Dermis blood vessel endothelial cell (primary cell): ENCODE data around the gene DGKI. TPM values are rescaled to one million over a fixed set of nuclear protein-coding genes. Genes with fewer than 3 reads are reported as not detected.

Experiments used
- DNase-seq: peaks from one replicate; pipeline ENCODE4 v3.0.0; 2010
- total RNA-seq: library from RNA; depleted of rRNA; stranded (reverse); fragments of >200 nt; gene quantifications from 2 replicates; pipeline ENCODE4 v1.2.3, GENCODE V29; 2014

DGKI gene
- total RNA-seq, 1 donor from 2014 or later: 3.9 TPM

- peak; percentile 60 for DNase-seq
Observed at GRCh38 chr7:137591421-137591837, 255.3 kb downstream of the DGKI start.

DNA sequence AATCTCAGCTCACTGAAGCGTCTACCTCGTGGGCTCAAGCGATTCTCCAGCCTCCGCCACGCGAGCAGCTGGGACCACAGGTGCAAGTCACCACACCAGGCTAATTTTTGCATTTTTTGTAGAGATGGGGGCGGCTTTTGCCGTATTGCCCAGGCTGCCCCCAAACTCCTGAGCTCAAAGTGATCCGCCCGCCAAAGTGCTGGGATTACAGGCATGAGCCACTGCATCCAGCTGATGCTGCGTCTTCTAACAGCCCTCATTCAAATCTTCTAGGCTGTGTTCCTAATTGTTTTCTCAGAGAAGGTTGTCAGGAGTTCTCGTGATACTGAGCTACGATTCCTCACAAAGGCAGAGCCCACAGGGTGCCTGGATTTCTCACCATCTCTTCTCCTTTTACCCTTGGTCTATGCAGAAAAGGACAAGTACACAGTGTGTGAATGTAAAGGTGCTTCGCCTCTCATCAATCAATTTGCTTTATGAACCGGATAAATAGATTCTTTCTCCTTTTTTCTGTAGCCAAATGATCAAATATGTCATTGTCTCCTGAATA is 255.9 kb downstream of the DGKI start:
- no peak for DNase-seq

GRCh38 chr7:137590071-137590755 is 256.6 kb downstream of the DGKI start:
- no peak for DNase-seq

DNA sequence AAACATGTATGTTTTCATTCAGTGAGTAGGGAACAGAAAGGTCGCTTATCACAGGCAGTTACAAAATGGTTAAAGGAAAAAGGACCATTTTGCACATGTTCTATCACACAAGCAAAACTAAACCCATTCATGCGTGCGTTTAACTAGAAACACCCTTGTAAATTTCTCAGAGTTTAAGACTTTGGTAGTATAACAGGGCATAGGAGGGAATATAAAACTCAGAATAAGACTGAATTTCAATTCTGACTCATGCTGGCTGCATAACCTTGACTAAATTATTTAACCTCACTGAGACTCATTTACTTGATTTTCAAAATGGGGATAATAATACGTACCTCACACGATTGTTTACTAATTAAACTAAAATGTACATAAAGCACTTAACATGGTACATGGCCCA is 259.4 kb downstream of the DGKI start:
- DNase-seq: no peak

DNA sequence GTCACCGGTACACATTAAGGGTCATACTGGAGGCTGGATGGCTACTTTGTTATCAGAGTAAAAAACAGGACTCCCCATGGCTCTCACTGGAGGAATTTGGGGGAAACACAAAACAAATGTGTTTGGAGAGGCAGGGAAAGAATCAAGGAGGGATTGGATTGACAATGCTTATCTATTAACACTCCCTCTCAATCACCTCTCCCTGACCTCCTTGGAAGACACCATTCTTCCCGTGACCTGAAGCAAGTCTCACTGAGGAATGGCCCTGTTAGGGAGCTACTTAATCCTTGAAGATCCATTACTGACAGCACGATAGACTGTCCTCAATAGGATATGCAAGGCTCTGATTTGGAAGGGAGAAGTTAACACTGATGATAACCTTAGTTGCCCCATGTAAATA is 261.2 kb downstream of the DGKI start:
- no peak for DNase-seq

DNA sequence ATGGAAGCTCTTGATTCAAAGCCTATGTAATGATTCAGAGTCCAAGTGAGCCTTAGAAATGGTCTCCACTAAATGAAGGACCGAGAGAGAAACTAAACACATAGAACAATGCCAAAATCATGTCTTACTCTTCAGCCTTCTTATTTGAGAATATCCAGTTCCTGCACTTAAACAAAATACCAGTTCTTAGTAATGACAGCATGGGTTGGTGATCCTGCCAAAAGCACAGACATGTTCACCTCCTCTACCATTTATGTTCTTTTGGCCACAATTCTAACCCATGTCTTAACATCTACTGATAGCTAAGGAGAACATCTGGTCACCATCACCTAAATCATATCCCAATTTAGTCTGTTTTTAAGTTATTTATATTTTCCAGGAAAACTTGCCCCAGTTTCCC is 263.6 kb downstream of the DGKI start:
- DNase-seq: no peak

DNA sequence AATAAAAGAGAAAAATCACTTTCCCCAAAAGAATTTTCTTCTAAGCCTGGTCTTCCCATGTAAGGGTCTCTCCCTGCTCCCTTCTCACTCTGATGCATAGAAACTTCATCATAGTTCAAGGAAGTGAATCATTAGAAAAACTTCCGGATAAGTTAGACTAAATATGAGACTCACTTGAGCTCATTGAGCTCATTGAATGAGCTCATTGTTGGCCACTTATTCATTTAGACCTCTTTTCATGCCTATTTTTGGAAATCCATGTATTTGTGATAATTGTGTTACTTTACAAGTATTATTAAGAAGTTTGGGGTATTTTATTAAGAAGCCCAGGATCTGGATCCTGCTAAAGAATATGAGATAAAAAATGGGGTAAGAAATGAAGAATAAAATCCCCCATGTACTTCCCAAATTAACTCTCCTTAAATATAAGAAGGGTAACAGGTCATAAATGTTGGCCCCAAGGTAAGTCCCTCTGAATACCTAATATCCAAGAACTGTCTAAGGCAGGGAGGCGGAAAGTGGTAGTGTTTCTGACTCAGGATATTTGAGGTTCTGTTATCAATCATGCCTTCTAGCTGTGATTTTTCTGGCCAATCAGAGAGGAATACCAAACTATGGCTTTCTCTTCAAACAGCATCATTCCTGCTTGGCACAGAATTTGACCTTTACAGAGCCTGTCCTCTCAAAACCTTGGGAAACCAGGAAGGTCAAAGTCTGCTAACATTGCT is 266.7 kb downstream of the DGKI start:
- DNase-seq: peak; percentile 92

- DNase-seq: peak; percentile 20
Observed at GRCh38 chr7:137578541-137578940, 268.2 kb downstream of the DGKI start.

DNA sequence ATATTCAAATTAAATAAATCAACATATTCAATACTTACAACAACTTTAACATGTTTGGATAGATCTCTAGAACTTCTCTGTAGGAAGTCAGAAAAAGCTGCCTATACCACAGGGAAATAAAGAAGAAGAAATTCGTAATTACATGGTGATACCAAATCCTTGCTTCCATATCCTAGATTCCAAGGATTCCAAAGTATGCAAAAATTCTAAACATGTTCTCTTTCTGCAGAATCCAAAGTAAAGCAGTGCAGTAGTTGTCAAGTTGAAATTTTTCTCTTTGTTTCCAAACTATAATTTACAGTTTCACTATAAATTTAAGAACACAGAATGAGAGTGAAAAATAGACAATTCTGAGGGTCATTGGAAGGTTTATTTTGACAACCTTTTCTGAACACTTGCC is 269.6 kb downstream of the DGKI start:
- DNase-seq: no peak

DNA sequence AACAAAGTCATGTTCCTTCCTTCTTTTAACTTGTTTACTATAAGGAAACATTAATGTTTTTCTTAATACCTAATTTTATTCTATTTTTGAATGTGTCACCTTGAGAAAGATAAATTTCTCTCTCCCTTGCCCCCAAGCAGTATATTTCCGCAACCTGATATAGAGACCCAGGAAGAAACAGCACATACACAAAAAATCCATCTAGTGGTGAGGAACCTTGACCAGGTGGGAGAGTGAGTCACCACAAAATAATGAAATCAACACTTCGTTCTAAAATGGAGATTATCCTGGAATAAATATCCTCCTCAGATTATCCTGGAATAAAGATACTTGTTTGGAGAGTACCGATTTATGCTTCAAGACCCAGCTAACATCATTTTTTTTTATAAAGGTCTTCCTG is 270.3 kb downstream of the DGKI start:
- no peak for DNase-seq

DNA sequence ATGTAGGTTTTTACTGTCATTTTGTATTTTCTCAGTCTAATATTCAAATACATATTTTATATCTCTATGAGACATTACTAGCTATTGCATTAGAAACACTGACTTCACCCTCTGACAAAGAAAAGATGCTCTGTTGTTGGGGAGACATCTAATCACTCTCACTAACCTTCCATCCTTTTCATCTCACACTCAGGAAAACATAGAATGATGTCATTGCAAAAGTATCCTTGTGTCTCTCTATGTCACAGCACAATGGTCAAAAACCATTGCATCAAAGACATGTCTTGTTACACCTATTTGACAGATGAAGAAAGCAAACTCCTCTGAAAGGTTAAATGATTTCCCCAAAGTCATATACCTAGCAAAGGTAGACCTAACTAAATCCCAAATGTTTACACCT is 272.0 kb downstream of the DGKI start:
- DNase-seq: no peak

DNA sequence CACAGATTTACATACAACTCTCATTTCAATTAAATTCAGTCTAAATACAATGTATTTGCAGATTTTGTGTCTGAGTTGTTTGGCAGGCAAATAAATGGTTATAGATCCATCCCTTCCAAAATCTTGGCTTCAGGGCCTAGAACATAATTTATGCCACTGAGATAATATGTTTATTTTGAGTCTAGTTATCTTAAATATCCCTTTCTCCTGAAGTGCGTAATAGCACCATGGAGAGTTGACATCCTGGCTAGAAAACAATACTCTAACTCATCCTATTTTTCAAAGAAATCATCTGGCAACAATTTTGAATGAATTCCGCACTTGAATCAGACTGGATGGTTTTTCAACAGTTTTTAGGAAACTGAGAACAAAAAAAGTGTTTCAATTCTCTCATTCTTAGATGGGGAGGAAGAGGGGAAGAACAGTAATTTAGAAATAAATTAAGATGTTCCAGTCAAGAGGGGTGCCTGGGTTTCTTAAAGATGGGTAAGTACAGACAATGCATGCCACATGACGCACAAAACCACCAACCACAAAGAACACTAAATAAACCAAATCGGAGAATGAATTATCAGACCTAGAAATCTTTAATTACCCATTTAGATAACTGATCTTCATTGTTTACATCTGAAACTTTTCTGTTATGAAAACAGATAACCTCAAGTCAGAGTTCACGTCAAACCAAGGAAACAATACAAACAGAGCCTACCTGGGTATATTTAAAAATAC is 274.6 kb downstream of the DGKI start:
- DNase-seq: no peak

- no peak for DNase-seq
Observed at GRCh38 chr7:137564677-137565076, 282.1 kb downstream of the DGKI start.

DNA sequence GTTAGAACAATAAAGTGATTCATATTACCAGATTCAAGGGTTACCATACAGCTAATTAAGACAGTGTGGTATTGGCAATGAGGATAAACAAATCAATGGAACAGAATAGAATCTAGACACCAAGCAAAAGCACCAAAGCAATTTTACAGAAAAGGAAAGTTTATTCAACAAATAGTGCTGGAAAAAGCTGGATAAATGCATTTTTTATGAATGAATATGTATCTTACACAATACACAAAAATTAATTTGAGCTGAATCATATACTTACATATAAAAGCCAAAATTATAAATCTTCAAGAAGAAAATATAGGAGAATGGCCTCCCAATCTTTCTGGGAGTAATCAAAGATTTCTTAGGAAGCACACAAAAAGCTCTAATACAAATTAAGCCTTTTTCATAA is 282.8 kb downstream of the DGKI start:
- DNase-seq: no peak

DNA sequence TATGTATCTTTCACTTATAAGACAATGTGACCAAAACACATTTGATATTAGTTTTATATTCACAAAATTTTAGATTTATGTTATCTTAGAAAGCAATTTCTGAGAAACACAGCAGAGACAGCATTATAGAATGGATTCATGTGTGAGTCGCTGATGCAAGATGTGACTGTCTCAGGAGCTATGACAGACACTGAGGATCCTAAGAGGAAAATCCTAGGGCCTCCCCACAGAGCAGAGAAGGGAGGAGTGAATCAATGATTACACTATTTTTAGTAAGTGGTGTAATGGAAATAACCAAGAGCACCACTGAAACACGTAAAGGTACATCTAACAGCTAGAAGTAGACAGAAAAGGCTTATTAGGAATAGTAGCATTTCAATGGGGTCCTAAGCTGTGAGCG is 299.3 kb downstream of the DGKI start:
- DNase-seq: no peak

GRCh38 chr7:137546671-137547070 is 300.1 kb downstream of the DGKI start:
- no peak for DNase-seq

GRCh38 chr7:137546009-137546408 is 300.8 kb downstream of the DGKI start:
- DNase-seq: no peak

DNA sequence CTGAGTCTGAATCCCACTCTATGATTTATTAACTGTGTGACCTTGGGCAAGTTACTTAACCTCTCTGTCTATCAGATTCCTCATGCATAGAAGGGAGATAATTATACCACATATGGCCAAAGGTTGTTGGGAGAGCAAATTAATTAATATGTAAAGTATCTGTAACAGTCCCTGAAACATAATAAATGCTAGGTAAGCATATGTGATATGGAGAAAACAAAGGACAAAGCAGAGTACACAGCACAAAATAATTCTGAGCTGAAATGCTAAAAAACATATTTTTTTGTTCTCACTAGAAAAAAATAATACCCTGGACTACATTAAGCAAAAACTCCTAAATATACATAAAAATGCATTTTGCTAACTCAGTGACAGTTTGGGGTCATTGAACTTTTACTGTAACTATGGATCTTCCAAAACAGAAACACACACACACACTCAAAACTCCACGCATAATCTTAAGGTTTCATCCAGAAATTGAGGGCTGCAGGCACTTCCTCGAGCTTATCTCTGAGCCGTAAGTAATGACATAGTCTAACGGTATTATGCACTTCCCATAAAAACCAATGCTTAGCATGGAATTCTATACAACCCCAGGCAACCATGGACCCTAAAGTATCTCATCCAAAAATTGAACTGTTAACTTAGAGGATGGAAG is 301.6 kb downstream of the DGKI start:
- no peak for DNase-seq

- no peak for DNase-seq
Observed at GRCh38 chr7:137544453-137545058, 302.2 kb downstream of the DGKI start.

DNA sequence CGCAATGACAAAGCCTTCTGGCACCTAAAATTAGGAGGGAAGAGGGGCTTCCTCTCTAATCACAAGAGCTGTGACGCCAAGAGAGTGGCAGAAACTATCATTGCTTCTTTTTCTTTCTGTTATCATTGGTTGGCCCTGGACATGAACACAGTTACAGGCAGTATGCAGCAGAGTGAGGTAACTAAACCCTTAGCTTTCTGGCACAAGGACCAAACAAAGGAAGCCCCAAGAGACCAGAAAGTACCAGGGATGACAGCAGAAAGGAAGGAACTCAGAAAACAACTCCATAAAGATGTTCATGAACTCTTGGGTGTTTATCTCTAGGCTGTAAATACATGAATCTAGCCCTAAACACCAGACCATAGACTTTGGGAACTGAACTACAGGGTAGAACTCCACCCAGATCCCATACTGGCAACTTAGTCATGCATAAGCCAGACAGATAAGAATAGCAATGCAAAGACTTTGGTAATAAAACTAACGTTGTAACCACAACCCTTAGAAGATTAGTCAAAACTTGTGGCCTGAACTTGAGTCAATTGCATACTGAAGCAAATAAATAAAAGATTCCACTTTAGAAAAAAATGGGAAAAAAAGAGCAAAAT is 307.6 kb downstream of the DGKI start:
- DNase-seq: no peak

- DNase-seq: no peak
Observed at GRCh38 chr7:137538361-137538762, 308.4 kb downstream of the DGKI start.

DNA sequence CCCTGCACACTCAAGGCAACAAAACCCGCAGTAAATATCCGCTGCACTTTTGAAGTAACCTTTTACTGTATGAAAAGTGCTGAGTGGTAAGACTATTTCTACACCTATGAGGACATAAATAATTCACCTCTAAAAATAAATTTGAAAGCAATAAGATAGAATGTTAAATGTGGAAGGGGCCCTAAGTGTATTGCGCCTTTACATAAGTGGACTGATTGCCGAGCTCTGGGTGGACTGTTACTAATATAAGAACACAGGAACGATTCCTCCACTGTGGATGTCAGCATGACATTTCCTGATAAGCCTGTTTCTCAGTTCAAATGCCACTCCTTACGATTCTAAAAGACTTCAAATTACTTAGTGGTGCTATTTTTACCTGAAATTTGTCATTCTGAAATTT is 311.2 kb downstream of the DGKI start:
- DNase-seq: no peak
